Mammary epithelial cell (primary cell): Measurements from ENCODE around the gene HEXB.

Source experiments
- EZH2 ChIP-seq: IDR thresholded peaks from 2 replicates; pipeline ENCODE4 v1.6.1; 2012; ENCODE audit warnings: low read length, inconsistent platforms, borderline replicate concordance
- TF ChIP-seq, protein P1 (sequence below), 2 donors: IDR thresholded peaks in 1 of 2; conservative IDR thresholded peaks in 1 of 2; 2 replicates each; pipeline ENCODE4 v1.5.1; 2011 to 2012; ENCODE audit warnings: inconsistent platforms in 2 of 2, low read length in 2 of 2, mild to moderate bottlenecking in 2 of 2, control low read depth in 1 of 2, low read depth in 1 of 2; ENCODE audit not compliant: insufficient read depth in 1 of 2; ENCODE audit errors: extremely low read depth in 1 of 2

DNA sequence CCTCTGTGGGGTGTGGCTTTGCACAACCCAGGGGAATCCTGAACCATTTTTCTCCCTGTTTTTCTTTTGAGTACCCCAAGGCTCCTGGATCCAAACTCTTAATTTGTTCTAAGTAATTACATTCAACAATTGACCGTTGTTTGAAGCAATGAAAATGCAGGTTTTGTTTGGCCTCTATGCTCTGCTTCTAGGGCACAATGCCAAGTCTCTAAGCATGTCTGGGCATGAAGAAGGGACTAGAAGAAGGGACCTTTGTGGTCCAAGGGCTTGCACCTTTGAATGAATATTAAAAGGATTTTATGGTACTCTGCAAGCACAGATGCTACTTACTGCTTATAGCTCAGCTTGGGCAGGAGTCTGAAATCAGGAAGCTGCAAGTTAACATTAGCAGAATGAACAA, 37.9 kb upstream of the HEXB start:
- TF ChIP-seq, protein P1, sequence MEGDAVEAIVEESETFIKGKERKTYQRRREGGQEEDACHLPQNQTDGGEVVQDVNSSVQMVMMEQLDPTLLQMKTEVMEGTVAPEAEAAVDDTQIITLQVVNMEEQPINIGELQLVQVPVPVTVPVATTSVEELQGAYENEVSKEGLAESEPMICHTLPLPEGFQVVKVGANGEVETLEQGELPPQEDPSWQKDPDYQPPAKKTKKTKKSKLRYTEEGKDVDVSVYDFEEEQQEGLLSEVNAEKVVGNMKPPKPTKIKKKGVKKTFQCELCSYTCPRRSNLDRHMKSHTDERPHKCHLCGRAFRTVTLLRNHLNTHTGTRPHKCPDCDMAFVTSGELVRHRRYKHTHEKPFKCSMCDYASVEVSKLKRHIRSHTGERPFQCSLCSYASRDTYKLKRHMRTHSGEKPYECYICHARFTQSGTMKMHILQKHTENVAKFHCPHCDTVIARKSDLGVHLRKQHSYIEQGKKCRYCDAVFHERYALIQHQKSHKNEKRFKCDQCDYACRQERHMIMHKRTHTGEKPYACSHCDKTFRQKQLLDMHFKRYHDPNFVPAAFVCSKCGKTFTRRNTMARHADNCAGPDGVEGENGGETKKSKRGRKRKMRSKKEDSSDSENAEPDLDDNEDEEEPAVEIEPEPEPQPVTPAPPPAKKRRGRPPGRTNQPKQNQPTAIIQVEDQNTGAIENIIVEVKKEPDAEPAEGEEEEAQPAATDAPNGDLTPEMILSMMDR (conservative IDR thresholded peaks at IDR 0.05 in 1 of 2, IDR thresholded peaks at IDR 0.05 in 1 of 2; ENCODE audit: extremely low read depth in 1 of 2, insufficient read depth in 1 of 2, low read depth in 1 of 2, low read length in 2 of 2): no peak
- no peak for TF ChIP-seq EZH2
